ENCODE results near the gene GALNT10. TPM values are rescaled to one million over a fixed set of nuclear protein-coding genes. Genes with fewer than 3 reads are reported as not detected.

The GALNT10 gene
- total RNA-seq, 1 experiment from 2014 or later: 68.2 TPM

GRCh38 chr5:154364771-154365170 is 174.2 kb downstream of the GALNT10 start:
- H3K27me3 Mint-ChIP-seq (ENCODE audit: unreplicated experiment): no peaks in the 10 kb centered on the region
- intact Hi-C loops (cut with micrococcal nuclease; ENCODE audit: unreplicated experiment): loop anchor here (5.0 kb wide), 1 partner anchor 77 kb away; no protein-coding TSS in a partner anchor
- no peak overlapping the region for H3K27ac Mint-ChIP-seq (ENCODE audit: unreplicated experiment)
- H3K4me3 Mint-ChIP-seq (ENCODE audit: low read depth, unreplicated experiment): no peak overlapping the region
- TF ChIP-seq CTCF (IDR thresholded peaks at IDR 0.05; ENCODE audit: unreplicated experiment): no peak
- BruUV-seq (replicated peaks): no TSS peak
- CTCF ChIA-PET: interaction anchor here (1.6 kb wide), 1 partner anchor 17 kb away, joined by 4 read pairs; no protein-coding TSS in a partner anchor
- DNase-seq: no peak
- H3K36me3 Mint-ChIP-seq (ENCODE audit: insufficient read depth, unreplicated experiment): no peaks in the 10 kb centered on the region
- H3K4me1 Mint-ChIP-seq (ENCODE audit: low read depth, unreplicated experiment): peaks cover 52% of the 10 kb centered on the region
- no peaks in the 10 kb centered on the region for H3K9me3 Mint-ChIP-seq (ENCODE audit: low read depth, unreplicated experiment)

GRCh38 chr5:154365823-154366222 is 175.3 kb downstream of the GALNT10 start:
- TF ChIP-seq CTCF (IDR thresholded peaks at IDR 0.05; ENCODE audit: unreplicated experiment): no peak
- H3K27ac Mint-ChIP-seq (ENCODE audit: unreplicated experiment): no peak overlapping the region
- intact Hi-C loops (cut with micrococcal nuclease; ENCODE audit: unreplicated experiment): loop anchor here (5.0 kb wide), 1 partner anchor 79 kb away; no protein-coding TSS in a partner anchor
- no peaks in the 10 kb centered on the region for H3K27me3 Mint-ChIP-seq (ENCODE audit: unreplicated experiment)
- no peak for DNase-seq
- no peak overlapping the region for H3K4me3 Mint-ChIP-seq (ENCODE audit: low read depth, unreplicated experiment)
- H3K9me3 Mint-ChIP-seq (ENCODE audit: low read depth, unreplicated experiment): no peaks in the 10 kb centered on the region
- BruUV-seq (replicated peaks): no TSS peak
- peaks cover 58% of the 10 kb centered on the region for H3K4me1 Mint-ChIP-seq (ENCODE audit: low read depth, unreplicated experiment)
- CTCF ChIA-PET: interaction anchor here (1.6 kb wide), 1 partner anchor 18 kb away, joined by 4 read pairs; no protein-coding TSS in a partner anchor
- H3K36me3 Mint-ChIP-seq (ENCODE audit: insufficient read depth, unreplicated experiment): no peaks in the 10 kb centered on the region

GRCh38 chr5:154366353-154366752 is 175.8 kb downstream of the GALNT10 start:
- H3K36me3 Mint-ChIP-seq (ENCODE audit: insufficient read depth, unreplicated experiment): no peaks in the 10 kb centered on the region

GRCh38 chr5:154367101-154367500 is 176.6 kb downstream of the GALNT10 start:
- intact Hi-C loops (cut with micrococcal nuclease; ENCODE audit: unreplicated experiment): loop anchor here (5.0 kb wide), 1 partner anchor 80 kb away; no protein-coding TSS in a partner anchor
- Mint-ChIP-seq H3K27me3 (ENCODE audit: unreplicated experiment) (no peaks in the 10 kb centered on the region), H3K36me3 (ENCODE audit: insufficient read depth, unreplicated experiment) (no peaks in the 10 kb centered on the region), H3K4me3 (ENCODE audit: low read depth, unreplicated experiment) (no peak overlapping the region), H3K9me3 (ENCODE audit: low read depth, unreplicated experiment) (no peaks in the 10 kb centered on the region), H3K27ac (ENCODE audit: unreplicated experiment) (no peak overlapping the region), H3K4me1 (ENCODE audit: low read depth, unreplicated experiment) (peaks cover 58% of the 10 kb centered on the region)
- DNase-seq: no peak
- CTCF ChIA-PET: no interaction called here
- no TSS peak for BruUV-seq (replicated peaks)
- no peak for TF ChIP-seq CTCF (IDR thresholded peaks at IDR 0.05; ENCODE audit: unreplicated experiment)

More at GRCh38 chr5:154366353-154366752, 175.8 kb downstream of the GALNT10 start:
- Mint-ChIP-seq H3K4me1 (ENCODE audit: low read depth, unreplicated experiment) (peaks cover 58% of the 10 kb centered on the region), H3K9me3 (ENCODE audit: low read depth, unreplicated experiment) (no peaks in the 10 kb centered on the region), H3K27ac (ENCODE audit: unreplicated experiment) (no peak overlapping the region), H3K4me3 (ENCODE audit: low read depth, unreplicated experiment) (no peak overlapping the region), H3K27me3 (ENCODE audit: unreplicated experiment) (no peaks in the 10 kb centered on the region)
- BruUV-seq (replicated peaks): no TSS peak
- CTCF ChIA-PET: no interaction called here
- DNase-seq: no peak
- TF ChIP-seq CTCF (IDR thresholded peaks at IDR 0.05; ENCODE audit: unreplicated experiment): no peak
- intact Hi-C loops (cut with micrococcal nuclease; ENCODE audit: unreplicated experiment): loop anchor here (5.0 kb wide), 1 partner anchor 79 kb away; no protein-coding TSS in a partner anchor
